Upper lobe of left lung (tissue), 6 donors: ENCODE data around the gene UGT1A9. TPM values are rescaled to one million over a fixed set of nuclear protein-coding genes. Genes with fewer than 3 reads are reported as not detected.

Experiments
- ATAC-seq, 2 donors: fragments of 200-7000 bp; cut with Tn5 transposase; one replicate each; pipeline ENCODE4 v1.9.1; 2022; ENCODE audit warnings: mild to moderate bottlenecking in 2 of 2, moderate library complexity in 2 of 2; ENCODE audit not compliant: low FRiP score in 2 of 2
- DNase-seq, 2 donors: peaks; one replicate each; pipeline ENCODE4 v3.0.0-alpha.2; 2019 to 2020
- H3K27ac ChIP-seq, 4 donors: fragments of 200-600 bp; sonication (generic); one replicate each; pipeline ENCODE4 v1.5.1; 2016 to 2019
- H3K27me3 ChIP-seq, 4 donors: fragments of 200-600 bp; sonication (generic); one replicate each; pipeline ENCODE4 v1.5.1; 2017 to 2019
- H3K36me3 ChIP-seq, 4 donors: fragments of 200-600 bp; sonication (generic); one replicate each; pipeline ENCODE4 v1.5.1; 2016 to 2019
- H3K4me1 ChIP-seq, 4 donors: fragments of 200-600 bp; sonication (generic); one replicate each; pipeline ENCODE4 v1.5.1; 2018 to 2019
- H3K4me3 ChIP-seq, 4 donors: fragments of 200-600 bp; sonication (generic); one replicate each; pipeline ENCODE4 v1.5.1; 2017 to 2019; ENCODE audit warnings: mild to moderate bottlenecking in 2 of 4, moderate library complexity in 1 of 4
- H3K9me3 ChIP-seq, 4 donors: fragments of 200-600 bp; sonication (generic); one replicate each; pipeline ENCODE4 v1.5.1; 2018 to 2019
- CTCF ChIP-seq, 6 experiments: fragments of 450-650 bp in 4 of 6; fragments of 200-600 bp in 2 of 6; sonication (generic) in 2 of 6; IDR thresholded peaks; one replicate each; pipeline ENCODE4 v1.5.1; 2016 to 2019; ENCODE audit warnings: antibody characterized with exemption in 6 of 6
- EP300 ChIP-seq, 4 donors: sonication (generic); formaldehyde crosslinking; IDR thresholded peaks; one replicate each; pipeline ENCODE4 v1.5.1; 2017; ENCODE audit warnings: antibody characterized with exemption in 4 of 4, control low read depth in 2 of 4
- POLR2A ChIP-seq, 4 donors: fragments of 450-650 bp; IDR thresholded peaks; one replicate each; pipeline ENCODE4 v1.5.1; 2016 to 2017; ENCODE audit warnings: antibody characterized with exemption in 4 of 4, mild to moderate bottlenecking in 2 of 4
- POLR2AphosphoS5 ChIP-seq, 2 donors: sonication (generic); formaldehyde crosslinking; IDR thresholded peaks; one replicate each; pipeline ENCODE4 v1.5.1; 2017; ENCODE audit warnings: antibody characterized with exemption in 2 of 2
- WGBS, 2 donors: methylation state at CpG; one replicate each; pipeline ENCODE4 v1.1.5; 2017 to 2018; 5-methylcytosine and 5-hydroxymethylcytosine counted together
- total RNA-seq, 6 donors: library from RNA; depleted of rRNA in 4 of 6; stranded (reverse); fragments of >200 nt in 4 of 6; gene quantifications; one replicate each; pipeline versions ENCODE4 v1.1.0 to v1.2.1, GENCODE V29; 2016 to 2021
- donor health status: DM: no; HTN: no; CAD: no; lungs with moderate emphysema.
- donor health status: DM: no; HTN: yes; CAD: no; lungs with severe emphysema.

Gene UGT1A9
- total RNA-seq, 6 donors from 2014 or later = not detected

DNA sequence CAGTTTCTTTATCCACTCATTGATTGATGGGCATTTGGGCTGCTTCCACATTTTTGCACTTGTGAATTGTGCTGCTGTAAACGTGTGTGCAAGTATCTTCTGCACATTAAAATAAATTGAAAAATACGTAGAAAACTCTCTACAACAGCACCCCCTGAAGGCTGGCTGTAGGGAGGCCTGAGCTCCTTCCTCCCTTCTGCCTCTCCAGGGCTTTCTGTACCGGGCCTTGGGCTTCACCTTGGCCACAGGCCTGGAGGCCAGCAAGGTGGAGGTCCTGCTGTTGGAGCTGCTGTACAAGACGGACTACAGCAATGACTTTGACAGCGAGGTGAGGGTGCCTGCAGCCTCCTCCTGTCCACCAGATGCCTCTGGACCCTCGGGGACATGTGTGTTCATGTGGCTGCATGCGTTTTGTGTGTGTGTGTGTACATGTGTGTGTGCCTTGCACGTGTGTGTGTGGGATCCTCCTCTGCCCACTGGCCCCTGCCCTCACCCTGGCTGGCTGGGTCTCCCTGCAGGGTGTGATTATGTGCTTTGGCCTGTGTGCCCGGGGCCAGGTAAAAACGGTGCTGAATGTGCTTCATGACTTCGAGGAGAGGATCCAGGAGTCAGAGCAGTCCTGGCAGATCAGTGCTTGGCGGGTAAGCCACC, 135.6 kb downstream of the UGT1A9 start:
- Histone ChIP-seq H3K27me3 (no peaks in the 10 kb centered on the region), H3K9me3 (no peaks in the 10 kb centered on the region), H3K27ac (no peak overlapping the region), H3K36me3 (no peaks in the 10 kb centered on the region), H3K4me3 (no peak overlapping the region), H3K4me1 (no peaks in the 10 kb centered on the region)
- no peak for TF ChIP-seq CTCF (IDR thresholded peaks at IDR 0.05)
- no peak for TF ChIP-seq POLR2A (IDR thresholded peaks at IDR 0.05)
- TF ChIP-seq EP300 (IDR thresholded peaks at IDR 0.05) = no peak
- no peak for TF ChIP-seq POLR2AphosphoS5 (IDR thresholded peaks at IDR 0.05)
- peak in 1 of 2 donors; percentile 14 for DNase-seq
- ATAC-seq = no peak
- 67 to 69% methylated on average over 11 of the region's 12 CpGs for WGBS, 2 donors

- WGBS, 2 donors = 70 to 84% methylated on average over 5 to 8 of the region's 10 CpGs
- peak in 1 of 2 donors; percentile 6 for DNase-seq
These were observed 136.6 kb downstream of the UGT1A9 start for GRCh38 chr2:233807966-233808935.

DNA sequence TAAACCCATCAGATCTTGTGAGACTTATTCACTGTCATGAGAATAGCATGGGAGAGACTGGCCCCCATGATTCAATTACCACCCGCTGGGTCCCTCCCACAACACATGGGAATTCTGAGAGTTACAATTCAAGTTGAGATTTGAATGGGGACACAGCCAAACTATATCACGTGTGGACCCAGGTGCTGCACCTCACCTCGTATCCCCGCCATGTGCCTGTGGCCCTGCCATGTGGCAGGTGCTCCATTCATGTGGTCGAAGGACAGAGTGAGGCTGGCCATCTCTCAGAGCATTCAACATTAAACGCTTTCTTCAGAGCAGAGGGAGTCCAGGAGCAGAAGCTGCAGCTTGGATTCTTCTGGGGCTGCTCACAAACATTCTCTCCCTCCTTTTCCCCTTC, 138.7 kb downstream of the UGT1A9 start:
- DNase-seq = no peak
- Histone ChIP-seq H3K4me1 (no peaks in the 10 kb centered on the region), H3K9me3 (no peaks in the 10 kb centered on the region), H3K36me3 (no peaks in the 10 kb centered on the region), H3K27me3 (no peaks in the 10 kb centered on the region), H3K27ac (no peak overlapping the region), H3K4me3 (no peak overlapping the region)
- WGBS, 2 donors = 89 to 90% methylated on average over 6 of the region's 6 CpGs
- TF ChIP-seq EP300 (IDR thresholded peaks at IDR 0.05) (no peak), POLR2A (IDR thresholded peaks at IDR 0.05) (no peak), POLR2AphosphoS5 (IDR thresholded peaks at IDR 0.05) (no peak), CTCF (IDR thresholded peaks at IDR 0.05) (no peak)
- ATAC-seq = no peak

More at GRCh38 chr2:233807966-233808935, 136.6 kb downstream of the UGT1A9 start:
- TF ChIP-seq POLR2A (IDR thresholded peaks at IDR 0.05) = no peak
- ATAC-seq = no peak
- Histone ChIP-seq H3K36me3 (no peaks in the 10 kb centered on the region), H3K27me3 (no peaks in the 10 kb centered on the region), H3K4me3 (no peak overlapping the region), H3K27ac (no peak overlapping the region), H3K9me3 (no peaks in the 10 kb centered on the region), H3K4me1 (no peaks in the 10 kb centered on the region)

GRCh38 chr2:233811087-233811486, 139.4 kb downstream of the UGT1A9 start:
- no peaks in the 10 kb centered on the region for H3K36me3 ChIP-seq
- no peak overlapping the region for H3K4me3 ChIP-seq
- DNase-seq (peak in 1 of 2 donors; percentile 15), ATAC-seq (no peak)
- no peak overlapping the region for H3K27ac ChIP-seq
- no peaks in the 10 kb centered on the region for H3K27me3 ChIP-seq
- WGBS, 2 donors = 81 to 92% methylated on average over 2 to 4 of the region's 4 CpGs
- H3K9me3 ChIP-seq = no peaks in the 10 kb centered on the region
- no peaks in the 10 kb centered on the region for H3K4me1 ChIP-seq
- TF ChIP-seq POLR2A (IDR thresholded peaks at IDR 0.05) (no peak), CTCF (IDR thresholded peaks at IDR 0.05) (no peak), EP300 (IDR thresholded peaks at IDR 0.05) (no peak), POLR2AphosphoS5 (IDR thresholded peaks at IDR 0.05) (no peak)

GRCh38 chr2:233811732-233812131, 140.0 kb downstream of the UGT1A9 start:
- no peak overlapping the region for H3K27ac ChIP-seq
- ATAC-seq (no peak), DNase-seq (peak in 1 of 2 donors; percentile 6)
- H3K4me3 ChIP-seq = no peak overlapping the region
- no peaks in the 10 kb centered on the region for H3K36me3 ChIP-seq
- 84% methylated on average over 6 of the region's 8 CpGs; no CpG with 5 or more reads in 1 of the 2 donors for WGBS, 2 donors
- TF ChIP-seq POLR2AphosphoS5 (IDR thresholded peaks at IDR 0.05) (no peak), CTCF (IDR thresholded peaks at IDR 0.05) (no peak), POLR2A (IDR thresholded peaks at IDR 0.05) (no peak), EP300 (IDR thresholded peaks at IDR 0.05) (no peak)
- H3K27me3 ChIP-seq = no peaks in the 10 kb centered on the region
- no peaks in the 10 kb centered on the region for H3K9me3 ChIP-seq
- H3K4me1 ChIP-seq = no peaks in the 10 kb centered on the region
